ENCODE data around the gene COX6A2.

GRCh38 chr16:31402687-31403086, 25.5 kb downstream of the COX6A2 start:
- TF ChIP-seq POLR2AphosphoS5 (IDR thresholded peaks at IDR 0.05) = no peak
- no peak for TF ChIP-seq POLR2A (IDR thresholded peaks at IDR 0.05)
- TF ChIP-seq, protein P1, sequence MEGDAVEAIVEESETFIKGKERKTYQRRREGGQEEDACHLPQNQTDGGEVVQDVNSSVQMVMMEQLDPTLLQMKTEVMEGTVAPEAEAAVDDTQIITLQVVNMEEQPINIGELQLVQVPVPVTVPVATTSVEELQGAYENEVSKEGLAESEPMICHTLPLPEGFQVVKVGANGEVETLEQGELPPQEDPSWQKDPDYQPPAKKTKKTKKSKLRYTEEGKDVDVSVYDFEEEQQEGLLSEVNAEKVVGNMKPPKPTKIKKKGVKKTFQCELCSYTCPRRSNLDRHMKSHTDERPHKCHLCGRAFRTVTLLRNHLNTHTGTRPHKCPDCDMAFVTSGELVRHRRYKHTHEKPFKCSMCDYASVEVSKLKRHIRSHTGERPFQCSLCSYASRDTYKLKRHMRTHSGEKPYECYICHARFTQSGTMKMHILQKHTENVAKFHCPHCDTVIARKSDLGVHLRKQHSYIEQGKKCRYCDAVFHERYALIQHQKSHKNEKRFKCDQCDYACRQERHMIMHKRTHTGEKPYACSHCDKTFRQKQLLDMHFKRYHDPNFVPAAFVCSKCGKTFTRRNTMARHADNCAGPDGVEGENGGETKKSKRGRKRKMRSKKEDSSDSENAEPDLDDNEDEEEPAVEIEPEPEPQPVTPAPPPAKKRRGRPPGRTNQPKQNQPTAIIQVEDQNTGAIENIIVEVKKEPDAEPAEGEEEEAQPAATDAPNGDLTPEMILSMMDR (IDR thresholded peaks at IDR 0.05) = no peak

All from prostate gland (tissue), 2 donors.